NOMO-1 treated with DMSO at 0.1 percent for 48 hours (cell line): ENCODE results near the gene SENP8.
A peak's percentile ranks its signal among the peaks of the same experiment; 100 is the strongest.
"Not testable (repeated sequence)": the region's sequence is repeated elsewhere in the genome, so short reads cannot be mapped to it uniquely, and the experiment has no call there.

Experiments
- DNase-seq: peaks from one replicate; lab custom pipeline; 2025; ENCODE audit not compliant: unreplicated experiment; lab: John Stamatoyannopoulos, UW

Gene SENP8

DNA sequence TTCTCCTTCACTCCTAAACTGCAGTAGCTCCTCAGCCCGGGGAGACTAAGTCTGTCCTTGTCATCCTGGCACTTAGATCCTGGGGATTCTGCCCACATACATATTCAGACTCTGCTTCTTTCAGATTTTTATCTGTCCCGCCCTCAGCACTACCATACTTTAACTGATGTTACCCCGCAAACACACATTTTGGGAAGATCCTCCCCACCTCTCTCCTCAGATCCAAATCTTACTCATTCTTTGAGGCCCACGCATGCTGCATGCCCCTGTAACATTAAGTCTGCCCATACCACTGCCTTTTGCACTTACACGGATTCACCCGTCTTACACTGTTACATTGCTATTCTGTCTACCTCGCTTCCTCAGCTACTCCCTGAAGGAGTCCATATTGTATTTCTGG, 36.1 kb downstream of the SENP8 start:
- DNase-seq = no peak

GRCh38 chr15:72155003-72155621, 36.9 kb downstream of the SENP8 start:
- no peak for DNase-seq

DNA sequence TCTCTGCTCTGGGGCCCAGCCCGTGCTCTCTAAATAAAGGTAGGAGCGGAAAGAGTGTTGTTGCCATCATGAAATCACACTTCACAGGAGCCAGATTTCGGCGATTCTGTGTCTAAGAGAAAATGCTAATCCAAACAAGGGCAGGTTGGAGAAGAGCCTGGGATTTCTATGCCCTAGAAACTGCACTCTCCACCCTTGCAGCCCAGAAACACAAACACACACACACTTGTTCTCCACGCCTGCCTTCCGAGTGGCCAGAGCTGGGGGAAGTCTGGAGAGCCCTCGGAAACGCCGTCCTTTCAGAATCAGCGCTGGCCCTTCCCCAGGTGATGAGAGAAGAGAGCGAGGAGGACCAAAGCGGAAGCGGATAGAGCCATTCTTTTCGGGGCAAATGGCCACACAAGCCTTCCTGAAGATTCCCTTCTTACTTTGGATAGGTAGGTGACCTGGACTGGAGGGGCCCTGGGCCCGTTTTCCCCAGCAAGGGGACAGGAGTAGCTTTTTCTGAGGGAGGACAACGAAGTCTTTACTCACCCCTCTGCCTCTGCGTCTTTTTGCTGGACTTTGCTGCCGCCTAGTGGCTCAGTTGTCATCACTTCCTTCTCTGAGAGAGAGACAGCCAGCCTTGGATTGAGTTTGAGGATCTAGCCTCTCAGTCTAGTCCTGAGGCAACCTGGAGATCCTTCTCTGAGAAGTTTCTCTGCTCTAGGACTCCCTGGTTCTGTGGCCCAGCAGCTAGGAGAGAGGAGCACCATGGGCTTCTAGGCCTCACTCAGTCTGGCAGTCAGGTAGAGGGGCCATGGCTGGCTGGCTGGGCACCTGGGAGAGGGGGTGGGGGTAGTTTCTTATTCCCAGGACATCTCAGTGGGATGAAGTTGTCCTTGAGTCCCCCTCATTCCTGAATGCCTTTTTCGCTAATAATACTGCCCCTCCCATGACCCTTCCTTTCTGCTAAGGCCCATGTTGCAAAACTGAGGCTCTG, 37.7 kb downstream of the SENP8 start:
- DNase-seq = peak; percentile 78

DNA sequence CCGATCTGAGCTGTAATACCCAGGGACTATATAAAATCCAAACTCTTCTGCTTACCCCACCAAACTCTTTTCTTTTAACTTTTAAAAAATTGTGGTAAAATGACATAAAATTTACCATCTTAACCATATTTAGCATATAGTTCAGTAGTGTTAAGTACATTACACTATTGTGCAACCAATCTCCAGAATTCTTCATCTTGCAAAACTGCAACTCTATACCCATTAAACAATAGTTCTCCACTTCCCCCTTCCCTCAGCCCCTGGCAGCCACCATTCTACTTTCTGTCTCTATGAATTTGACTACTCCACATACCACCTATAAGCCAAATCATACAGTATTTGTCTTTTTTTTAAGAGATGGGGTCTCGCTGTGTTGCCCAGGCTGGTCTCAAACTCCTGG, 38.7 kb downstream of the SENP8 start:
- DNase-seq = peak; percentile 75

GRCh38 chr15:72160696-72161245, 42.6 kb downstream of the SENP8 start:
- no peak for DNase-seq

DNA sequence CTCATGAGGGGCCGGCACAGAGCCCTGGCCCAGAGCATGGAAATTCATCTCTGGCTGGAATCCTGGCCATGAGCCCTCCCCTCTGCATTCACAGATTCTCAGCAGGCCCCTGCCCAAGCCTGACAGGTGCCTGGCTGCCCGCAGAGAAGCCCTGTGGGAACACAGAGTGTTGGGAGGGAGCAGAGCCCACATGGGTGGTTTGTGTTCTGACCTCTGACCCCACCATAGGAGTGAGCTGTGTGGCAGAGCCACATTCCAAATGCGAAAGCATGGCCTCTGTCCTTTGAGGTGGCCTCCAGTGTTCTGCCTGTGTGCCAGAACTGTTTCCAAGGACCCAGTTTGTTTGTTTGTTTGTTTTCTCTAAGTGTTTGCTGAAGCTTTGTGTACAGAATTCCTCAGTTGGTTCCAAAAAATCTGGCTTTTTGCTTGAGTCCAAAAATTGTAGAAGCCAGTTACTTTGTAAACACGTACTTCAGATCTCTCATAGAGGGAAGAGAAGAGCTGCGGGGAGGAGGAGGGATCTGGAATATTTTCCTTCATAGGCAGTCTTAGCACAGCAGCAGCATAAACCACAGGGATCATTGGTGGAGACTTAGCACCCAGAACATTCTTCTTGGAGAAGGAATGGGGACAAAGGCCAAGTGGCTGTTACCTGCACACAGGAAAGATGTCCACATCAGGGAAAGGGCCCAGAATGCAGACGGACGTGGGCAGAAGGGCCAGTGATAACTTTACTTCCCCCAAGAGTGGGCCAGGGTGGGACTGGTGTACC, 43.3 kb downstream of the SENP8 start:
- DNase-seq = no peak

GRCh38 chr15:72162569-72162968, 44.4 kb downstream of the SENP8 start:
- DNase-seq = no peak

GRCh38 chr15:72163719-72164118, 45.5 kb downstream of the SENP8 start:
- no peak for DNase-seq

GRCh38 chr15:72166716-72167417, 48.7 kb downstream of the SENP8 start:
- no peak for DNase-seq

GRCh38 chr15:72167445-72167844, 49.2 kb downstream of the SENP8 start:
- DNase-seq = no peak

GRCh38 chr15:72168131-72168807, 50.1 kb downstream of the SENP8 start:
- no peak for DNase-seq

DNA sequence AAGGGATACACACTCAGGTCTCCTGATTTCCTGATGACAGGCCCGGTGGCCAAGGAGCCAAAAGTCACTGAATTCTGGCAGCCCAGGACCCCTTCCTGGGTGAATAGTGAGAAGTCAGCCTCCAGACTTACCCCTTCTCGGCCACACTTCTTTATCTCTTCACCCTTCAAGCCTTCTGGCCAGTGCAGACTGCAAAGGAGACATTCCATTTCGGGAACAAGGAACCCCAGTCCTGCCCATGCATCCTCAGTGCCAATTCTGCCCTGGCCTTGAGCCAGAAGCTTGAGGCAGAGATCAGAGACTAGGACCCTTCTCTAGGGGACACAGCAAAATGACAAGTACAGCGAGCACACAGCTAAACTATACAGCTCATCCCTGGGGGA, 50.6 kb downstream of the SENP8 start:
- DNase-seq = no peak

DNA sequence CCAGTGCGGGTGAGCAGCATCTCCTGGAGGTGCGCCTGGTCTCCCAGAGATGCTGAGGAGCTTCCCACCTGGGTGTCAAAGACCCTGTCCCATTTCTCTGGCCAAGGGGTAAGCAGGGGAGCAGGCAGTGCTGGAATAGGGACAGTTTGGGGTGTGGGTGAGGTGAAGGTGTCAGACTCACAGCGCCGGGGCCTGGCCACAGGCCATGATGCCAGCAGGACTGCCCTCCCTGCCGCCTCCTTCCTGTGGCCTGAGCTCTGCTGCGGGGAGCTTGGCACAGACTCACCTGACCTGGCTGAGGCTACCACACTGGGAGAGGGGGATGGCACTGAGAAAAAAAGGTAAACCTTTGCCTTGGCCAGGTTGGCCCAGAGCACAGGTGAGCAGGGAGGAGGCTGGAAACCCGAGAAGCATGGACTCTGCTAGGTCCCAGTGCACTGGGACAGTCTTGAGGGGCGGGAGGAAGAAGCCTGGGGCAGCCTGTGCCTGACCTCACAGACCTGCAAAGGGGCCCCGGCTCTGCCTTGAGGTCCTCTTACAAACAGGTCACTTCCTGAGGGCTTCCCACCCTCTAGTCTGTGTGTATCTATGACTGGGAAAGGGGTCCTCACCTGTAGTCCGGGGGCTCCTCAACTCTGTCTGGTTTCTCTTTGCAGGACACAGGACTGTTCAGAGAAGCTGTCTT, 51.2 kb downstream of the SENP8 start:
- no peak for DNase-seq

DNA sequence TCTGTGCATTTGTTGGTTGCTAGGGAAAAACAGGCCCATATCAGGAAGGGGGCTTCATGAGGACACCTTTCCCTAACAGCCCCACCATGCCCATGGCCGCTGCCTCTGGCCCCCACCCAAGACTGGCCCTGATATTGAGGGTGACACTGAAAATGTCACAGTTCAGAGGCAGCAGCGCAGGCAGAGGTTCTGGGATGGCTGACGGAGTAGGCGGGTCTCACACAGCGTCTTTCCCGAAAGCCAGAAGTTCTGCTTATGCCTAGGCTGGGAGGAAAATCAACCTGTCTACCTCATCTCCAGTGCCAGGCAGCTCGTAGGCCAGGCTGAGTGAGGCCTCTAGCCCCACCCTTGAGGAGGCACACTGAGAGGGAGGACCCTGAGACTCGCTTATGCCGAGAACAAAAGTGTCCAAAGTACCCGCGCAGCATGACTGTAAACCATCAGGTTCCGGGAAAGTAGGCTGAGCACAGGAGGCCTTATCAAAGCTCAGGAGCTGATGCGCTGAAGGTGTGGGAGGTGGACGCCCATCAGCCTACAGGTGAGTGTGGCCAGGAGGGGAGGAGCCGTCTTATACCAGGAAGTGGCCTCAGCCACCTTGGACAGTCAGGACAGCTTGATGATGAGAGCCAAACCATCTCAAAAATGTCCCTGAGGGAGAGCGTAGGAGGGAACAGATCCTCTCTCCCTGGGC, 51.9 kb downstream of the SENP8 start:
- DNase-seq = no peak

DNA sequence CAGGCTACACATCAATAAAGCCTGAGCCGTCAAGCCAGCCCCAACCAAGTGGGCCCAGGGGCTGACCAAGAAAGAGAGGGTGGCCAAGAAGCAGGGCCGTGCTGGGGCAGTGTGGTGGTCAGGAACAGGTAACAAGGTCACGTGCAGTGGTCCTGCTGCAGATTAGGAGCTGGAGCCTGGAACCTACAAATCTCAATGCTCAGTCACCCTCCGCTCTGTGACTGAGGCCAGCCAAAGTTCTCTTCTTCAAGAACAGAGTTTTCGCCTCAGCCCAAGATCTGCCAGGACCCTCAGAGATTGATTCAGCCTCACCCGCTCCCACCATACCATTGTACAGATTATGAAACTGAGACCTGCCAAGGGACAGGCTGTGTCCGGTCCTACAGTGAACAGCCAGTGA, 52.5 kb downstream of the SENP8 start:
- DNase-seq = no peak

GRCh38 chr15:72171978-72172377, 53.8 kb downstream of the SENP8 start:
- DNase-seq = not testable (repeated sequence)

DNA sequence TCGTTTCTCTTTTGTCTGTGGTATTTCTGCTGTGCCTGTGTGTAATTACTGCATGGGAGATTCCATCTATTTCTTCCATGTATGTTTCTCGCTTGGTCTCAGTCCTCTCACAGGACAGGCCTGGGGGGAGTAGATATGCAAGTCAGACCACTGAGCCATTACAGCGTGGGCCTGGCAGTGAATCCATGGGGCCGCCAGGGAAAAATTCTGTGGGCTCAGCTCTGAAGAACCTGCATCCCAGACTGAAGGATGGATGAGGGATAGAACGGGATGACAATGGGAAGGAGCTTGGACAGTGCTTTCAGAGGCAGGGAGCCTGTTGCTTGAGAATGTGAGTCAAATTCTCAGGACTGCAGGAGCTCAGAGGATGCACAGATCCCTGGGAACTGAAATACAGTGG, 54.6 kb downstream of the SENP8 start:
- no peak for DNase-seq

DNA sequence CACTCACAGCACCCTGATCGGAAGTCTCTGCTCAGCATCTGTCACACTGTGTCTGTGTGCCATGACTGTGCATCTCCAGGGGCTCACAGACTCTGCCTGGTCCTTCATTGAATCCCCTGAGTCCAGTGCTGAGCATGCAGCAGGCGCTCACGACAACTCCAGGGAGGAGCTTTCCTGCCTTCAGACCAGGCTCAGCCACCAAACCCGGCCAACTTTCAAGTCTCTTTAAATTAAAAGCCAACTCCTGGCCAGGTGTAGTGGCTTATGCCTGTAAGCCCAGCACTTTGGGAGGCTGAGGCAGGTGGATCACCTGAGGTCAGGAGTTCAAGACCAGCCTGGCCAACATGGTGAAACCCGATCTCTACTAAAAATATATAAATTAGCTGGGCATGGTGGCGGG, 55.2 kb downstream of the SENP8 start:
- no peak for DNase-seq
